HG03571 (cell line): ENCODE measurements around the gene SLC45A1.

Source experiments
- ATAC-seq: cut with Tn5 transposase; IDR thresholded peaks from one replicate; pipeline ENCODE4 v1.9.1; 2021; ENCODE audit not compliant: unreplicated experiment

The SLC45A1 gene

DNA sequence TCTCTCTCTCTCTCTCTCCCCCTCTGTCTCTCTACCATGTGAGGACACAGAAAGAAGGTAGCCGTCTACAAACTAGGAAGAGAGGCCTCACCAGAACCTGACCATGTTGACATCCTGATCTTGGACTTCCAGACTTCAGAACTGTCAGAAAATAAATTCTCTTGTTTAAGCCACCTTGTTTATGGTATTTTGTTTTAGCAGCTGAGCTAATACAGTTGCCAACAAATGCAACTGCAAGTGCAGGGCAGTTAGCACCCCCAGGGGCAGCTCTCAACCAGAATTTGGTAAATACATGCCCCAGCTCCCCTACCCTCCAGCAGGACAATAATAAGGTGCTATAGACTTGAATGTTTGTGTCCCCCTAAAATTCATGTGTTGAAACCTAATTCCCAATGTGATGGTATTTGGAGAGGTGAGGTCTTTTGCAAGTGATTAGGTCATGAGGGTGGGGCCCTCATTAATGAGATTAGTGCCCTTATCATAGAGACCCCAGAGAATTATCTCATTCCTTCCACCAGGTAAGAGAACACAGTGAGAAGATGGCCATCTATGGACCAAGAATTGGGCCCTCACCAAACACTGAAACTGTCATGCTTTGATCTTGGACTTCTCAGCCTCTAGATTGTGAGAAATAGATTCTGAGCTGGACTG is 6.7 kb upstream of the SLC45A1 start:
- no peak for ATAC-seq

DNA sequence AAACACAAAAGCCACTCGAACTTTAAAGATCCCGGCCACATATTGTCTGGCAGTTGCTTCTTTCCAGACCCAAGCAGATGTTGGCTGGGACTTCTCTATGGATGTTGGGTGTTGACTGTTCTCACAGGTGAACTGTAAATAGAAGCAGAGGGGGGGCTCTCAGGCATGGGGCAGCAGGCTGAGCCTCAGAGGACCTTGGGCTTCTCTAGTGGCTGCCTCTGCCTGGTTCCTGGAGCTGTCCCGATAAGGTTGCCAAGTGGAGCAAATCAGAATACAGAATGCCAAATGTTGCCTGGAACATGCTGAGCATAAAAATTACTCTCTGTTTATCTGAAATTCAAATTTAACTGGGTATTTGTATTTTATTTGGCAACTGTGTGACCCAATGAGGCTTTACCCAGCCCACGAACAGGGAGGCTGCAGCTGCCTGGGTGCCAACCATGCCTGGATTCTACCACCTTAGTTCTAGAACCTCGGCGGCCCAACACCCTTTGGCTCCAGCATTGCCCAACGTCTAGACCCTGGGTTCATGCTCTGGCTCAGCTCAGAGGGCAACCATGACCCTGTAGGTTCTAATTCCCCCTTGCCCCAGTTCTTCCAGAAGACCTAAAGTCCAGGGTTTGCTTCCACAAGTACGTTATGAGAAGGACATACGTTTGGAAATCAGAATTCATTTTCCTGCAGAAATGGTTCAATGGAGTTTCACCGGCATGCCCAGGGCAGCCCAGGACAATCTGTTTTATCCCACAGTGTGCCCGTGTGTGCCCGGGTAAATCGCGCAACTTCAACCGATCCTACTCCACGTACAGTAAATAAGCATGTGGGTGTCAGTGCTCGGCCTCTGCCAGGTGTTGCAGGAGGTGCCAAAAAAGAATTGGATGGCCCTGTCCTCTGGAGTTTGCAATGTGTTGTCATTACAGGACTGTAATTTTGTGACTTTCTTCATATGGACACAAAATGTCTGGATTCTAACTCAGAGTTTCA is 5.4 kb upstream of the SLC45A1 start:
- no peak for ATAC-seq

DNA sequence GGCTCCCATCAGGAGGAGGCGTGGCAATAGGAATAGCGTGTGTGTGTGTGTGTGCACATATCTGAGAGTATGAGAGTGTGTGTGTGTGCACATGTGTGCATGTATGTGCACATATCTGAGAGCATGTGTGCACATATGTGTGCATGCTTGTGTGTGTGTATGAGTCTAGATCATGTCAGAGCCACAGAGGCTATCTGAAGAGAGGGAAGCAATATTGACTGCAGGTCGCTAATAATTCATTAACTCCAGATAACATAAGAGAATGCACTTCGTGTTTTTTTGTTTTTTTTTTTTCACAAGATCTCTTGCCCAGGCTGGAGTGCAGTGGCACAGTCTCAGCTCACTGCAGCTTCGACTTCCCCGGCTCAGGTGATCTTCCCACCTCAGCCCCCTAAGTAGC is 4.7 kb upstream of the SLC45A1 start:
- ATAC-seq, result no peak

DNA sequence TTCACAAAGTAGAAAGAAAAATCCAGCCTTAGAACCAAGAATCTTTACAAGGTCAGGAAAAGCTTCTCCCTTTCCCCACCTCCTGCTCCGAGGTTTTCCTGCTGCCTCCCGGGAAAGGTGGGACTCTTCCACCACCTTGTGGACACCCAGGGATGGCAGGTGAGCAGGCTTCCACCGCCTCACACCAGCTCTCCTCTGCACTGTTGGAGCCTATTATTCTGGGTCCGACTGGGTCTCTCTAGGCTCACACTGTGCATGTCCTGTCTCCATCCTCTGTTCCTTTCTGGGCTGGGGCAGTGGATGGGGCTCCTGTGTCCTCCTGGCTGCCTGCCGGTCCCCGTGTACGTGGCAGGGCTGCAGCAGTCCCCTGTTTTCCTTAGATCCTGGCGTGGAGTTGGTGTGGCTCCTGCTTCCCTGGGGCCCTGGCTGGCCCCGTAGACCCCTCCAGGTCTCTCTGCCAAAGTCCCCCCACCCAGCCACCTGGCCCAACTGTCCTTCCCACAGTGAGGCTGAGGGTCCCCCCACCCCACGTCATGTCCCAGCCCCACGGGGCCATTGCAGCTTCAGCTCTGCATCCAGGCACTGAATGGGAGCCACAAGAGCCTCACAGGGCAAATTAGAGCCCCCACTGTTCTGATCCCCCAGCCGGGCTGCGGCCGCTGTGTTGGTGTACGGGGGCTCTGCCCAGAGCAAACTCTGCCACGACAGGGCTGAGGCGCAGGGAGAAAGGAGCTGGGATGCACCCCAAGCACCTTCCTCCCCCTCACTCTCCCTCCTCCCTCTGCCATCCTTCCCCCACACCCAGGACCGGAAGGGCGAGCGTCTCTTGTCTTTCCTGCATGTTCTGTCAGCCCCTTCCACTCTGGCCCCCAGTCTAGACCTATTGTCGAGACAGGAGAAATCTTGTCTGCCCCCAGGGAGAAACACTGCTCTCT is 3.3 kb upstream of the SLC45A1 start:
- no peak for ATAC-seq

DNA sequence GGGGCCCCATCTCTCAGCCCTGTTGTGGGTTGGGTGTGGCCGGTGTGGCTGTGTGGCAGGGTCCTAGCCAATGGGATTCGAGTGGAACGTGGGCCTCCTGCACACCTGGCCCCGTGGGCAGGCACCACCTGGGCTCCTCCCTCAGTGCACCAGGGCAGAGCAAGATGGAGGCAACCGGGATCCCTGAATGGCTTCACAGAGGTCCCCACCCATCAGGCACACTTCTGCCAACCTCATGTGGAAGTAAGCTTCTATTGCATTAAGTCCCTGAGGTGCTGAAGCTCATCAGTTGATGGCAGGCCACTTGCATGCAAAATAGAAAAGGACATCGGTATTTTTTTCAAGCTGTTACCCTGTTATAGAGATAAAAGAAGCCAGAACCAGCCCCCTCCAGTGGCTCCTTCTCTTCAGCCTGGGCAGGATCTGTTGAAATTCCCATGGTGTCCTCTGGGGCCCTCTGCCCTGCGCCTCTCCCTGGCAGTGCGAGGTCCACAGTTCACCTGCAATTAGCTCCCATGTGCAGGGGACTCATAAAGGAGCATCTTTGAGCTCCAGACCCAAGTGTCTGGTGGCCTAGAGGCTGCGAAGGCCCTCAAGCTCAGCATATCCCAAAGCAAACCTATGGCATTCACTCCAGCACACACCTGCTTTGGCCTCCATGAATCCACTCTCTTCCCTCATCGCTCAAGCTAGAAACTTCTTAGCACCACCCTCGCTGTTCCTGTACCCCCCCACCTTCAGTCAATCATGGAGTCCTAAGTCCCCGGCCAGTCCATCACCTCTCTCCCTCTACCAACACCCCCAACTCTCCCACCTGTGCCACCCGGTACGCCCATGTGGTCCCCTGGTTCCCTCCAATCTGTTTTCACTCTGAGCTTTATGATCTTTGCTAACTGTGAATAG is 2.1 kb upstream of the SLC45A1 start:
- no peak for ATAC-seq

DNA sequence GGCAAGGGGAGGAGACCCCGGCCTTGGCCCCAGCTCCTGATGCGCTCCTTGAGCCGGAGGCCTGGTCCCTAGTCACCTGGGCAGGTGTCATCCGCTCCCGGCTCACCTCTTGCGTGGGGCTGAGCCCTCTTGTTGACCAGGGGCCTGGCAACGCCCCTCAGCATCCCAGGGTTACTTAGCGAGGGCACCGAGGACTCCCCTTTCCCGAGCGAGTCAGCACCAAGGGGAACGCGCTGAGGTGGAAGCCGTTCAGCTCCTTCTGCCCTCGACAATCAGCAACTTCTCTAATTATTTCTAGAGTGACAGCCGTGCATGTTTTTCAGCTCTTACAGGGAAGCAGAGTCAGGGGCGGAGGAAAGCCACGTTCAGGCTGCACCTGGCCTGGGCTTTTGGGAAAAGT is 522 bp downstream of the SLC45A1 start:
- ATAC-seq, result no peak

DNA sequence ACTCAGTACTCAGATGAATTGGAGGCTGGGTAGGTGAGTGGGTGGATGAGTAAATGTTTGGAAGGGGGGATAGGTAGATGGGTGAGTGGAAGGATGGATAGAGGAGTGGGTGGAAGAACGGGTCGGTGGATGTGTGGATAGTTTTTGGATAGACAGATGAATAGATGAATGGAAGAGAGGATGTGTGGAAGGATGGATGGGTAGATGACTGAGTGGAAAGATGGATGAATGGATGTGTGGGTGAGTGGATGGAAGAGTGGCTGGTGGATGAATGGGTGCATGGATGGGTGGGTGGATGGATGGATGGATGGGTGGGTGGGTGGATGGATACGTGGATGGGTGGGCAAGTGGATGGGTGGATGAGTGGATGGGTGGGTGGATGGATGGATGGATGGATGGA is 3.7 kb downstream of the SLC45A1 start:
- ATAC-seq, result no peak

DNA sequence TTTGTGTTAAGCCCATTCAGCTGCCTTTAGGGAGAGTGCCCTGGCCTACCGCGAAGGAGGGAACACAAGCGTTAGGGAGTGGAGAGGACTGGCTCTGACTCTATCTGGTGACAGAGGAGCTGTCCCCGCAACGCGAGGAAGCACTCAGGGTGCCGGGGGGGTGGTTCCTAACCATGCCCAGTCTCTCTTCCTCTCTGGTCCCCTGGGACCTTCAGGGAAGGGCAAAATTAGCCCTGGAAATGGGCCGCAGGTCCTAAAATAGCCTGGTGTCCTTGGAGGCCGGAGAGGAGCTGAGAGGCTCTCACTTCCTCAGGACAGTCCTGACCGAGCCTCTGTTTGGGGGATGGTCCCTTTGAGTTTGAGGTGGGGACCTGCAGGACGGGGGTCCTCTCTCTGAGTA is 5.8 kb downstream of the SLC45A1 start:
- ATAC-seq, result no peak

DNA sequence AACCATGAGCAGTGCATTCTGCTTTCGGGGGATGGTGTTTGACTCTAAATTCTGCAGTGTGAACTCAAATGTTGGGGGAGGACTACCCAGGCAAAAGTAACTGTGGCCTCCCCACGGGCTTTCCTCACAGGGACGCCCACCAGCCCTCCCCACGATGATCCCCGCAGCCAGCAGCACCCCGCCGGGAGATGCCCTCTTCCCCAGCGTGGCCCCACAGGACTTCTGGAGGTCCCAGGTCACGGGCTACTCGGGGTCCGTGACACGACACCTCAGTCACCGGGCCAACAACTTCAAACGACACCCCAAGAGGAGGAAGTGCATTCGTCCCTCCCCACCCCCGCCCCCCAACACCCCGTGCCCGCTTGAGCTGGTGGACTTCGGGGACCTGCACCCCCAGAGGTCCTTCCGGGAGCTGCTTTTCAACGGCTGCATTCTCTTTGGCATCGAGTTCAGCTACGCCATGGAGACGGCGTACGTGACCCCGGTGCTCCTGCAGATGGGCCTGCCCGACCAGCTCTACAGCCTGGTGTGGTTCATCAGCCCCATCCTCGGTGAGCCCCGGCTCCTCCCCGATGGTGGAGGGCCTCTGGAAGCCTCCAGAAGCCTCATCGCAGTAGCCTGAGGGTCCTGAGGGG is 6.4 kb downstream of the SLC45A1 start:
- no peak for ATAC-seq

DNA sequence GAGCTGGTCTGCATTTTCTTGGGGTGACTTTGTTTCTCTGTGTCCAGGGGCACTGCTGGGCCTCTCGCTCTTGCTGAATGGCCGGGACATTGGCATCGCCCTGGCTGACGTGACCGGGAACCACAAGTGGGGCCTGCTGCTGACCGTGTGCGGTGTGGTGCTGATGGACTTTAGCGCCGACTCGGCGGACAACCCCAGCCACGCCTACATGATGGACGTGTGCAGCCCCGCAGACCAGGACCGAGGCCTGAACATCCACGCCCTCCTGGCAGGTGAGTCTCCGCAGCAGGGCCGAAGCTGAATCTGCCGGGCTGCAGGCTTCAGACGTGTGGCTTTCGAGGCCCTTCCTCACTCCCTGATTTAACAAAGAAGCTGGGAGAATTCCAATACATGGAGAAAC is 7.9 kb downstream of the SLC45A1 start:
- ATAC-seq, result no peak

DNA sequence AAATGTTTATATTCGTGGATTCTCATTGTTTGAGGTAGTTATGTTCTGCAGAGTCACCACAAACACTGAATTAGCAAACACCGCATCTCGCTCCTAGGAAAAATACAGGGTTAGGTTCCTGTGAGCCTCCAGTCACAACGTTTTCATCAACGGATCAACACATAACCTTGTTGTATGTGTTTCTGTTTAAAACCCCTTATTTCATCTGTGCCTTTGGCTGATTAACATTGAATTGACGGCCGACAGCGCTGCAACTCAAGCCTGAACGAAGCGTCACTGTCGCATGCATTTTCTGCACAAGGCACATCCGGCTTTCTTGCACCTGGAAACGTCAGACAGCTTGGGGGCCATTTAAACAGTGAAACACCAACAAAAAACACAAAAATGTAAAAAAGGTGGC is 8.4 kb downstream of the SLC45A1 start:
- ATAC-seq, result no peak

DNA sequence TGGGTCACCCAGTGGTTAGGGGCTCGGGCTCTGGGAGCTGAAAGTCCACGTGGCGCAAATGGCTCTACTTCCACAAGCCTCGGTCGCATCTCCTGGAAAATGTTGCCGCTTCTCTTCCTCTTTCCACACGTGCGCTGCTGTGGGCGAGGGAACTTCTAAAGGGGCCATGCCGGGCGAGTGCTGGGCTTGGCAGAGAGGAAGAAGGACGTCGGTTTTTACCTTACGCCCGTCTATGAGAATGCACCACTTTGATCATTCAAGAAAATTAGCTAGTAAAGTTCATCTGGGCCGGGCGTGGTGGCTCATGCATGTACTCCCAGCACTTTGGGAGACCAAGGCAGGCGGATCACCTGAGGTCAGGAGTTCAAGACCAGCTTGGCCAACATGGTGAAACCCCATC is 10.4 kb downstream of the SLC45A1 start:
- ATAC-seq, result no peak

DNA sequence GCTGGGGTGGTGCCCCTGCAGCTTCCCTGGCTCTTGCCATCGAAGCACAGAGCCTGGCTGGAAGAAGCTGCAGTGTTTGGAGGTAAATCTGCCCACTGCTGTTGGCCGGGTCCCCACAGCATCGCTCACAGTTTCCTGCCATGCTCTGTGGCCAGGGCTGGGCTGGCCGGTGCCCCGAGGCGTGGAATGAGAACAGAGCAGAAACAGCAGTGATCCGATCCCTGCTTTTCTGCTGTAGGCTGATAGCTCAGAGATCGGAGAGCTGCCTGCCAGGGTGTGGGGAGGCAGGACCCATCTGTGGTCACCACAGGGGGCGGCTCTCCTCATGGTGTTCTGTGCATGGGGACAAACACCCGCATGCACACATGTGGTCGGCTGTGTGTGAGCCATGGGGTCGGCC is 11.5 kb downstream of the SLC45A1 start:
- no peak for ATAC-seq

DNA sequence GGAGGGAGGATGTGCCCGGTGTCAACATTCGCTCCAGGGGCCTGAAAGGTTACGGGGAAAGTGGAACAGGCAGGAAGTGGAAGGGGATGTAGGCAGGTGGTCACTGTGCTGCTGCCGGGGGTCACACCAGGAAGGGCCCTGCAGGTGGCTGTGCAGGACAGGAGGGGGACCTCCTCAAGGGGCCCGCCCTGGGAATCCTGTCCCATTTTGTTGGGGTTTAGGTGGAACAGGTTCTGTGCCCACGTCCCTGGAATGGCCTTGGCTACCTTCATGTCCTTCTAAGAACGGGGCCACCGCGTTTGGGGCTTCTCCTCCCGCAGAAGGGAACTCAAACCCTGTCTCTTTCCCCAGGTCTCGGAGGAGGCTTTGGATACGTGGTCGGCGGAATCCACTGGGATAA is 11.9 kb downstream of the SLC45A1 start:
- no peak for ATAC-seq

DNA sequence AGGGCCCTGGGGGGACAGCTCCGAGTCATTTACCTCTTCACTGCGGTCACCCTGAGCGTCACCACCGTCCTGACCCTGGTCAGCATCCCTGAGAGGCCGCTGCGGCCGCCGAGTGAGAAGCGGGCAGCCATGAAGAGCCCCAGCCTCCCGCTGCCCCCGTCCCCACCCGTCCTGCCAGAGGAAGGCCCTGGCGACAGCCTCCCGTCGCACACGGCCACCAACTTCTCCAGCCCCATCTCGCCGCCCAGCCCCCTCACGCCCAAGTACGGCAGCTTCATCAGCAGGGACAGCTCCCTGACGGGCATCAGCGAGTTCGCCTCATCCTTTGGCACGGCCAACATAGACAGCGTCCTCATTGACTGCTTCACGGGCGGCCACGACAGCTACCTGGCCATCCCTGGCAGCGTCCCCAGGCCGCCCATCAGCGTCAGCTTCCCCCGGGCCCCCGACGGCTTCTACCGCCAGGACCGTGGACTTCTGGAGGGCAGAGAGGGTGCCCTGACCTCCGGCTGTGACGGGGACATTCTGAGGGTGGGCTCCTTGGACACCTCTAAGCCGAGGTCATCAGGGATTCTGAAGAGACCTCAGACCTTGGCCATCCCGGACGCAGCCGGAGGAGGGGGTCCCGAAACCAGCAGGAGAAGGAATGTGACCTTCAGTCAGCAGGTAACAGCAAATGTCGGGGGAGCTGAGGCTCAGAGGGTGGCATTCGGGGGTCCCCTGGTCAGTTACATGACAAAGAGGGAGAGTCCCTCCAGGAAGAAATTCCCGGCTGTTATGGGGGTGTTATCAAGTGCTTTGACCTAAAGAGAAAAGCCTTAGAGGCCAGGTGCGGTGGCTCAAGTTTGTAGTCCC is 12.6 kb downstream of the SLC45A1 start:
- no peak for ATAC-seq

DNA sequence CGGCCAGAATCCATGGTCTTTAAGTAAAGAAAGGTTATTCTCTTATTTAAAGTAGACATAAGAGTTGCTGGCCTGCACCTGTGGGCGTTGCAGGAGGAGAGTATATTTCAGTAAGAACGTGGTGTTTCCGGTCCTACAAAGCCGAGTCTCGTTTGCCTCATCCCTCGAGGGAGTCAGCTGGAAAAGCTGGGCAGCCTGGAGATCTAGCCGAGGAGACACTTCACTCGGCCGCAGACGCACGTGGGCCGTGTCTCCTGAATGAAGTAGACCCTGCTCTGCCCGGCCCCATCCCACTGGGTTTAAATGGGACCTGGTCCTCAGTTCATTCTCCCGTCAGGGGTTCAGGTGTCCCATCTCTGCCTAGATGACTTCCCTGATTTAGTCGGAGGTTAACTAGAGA is 14.9 kb downstream of the SLC45A1 start:
- no peak for ATAC-seq

DNA sequence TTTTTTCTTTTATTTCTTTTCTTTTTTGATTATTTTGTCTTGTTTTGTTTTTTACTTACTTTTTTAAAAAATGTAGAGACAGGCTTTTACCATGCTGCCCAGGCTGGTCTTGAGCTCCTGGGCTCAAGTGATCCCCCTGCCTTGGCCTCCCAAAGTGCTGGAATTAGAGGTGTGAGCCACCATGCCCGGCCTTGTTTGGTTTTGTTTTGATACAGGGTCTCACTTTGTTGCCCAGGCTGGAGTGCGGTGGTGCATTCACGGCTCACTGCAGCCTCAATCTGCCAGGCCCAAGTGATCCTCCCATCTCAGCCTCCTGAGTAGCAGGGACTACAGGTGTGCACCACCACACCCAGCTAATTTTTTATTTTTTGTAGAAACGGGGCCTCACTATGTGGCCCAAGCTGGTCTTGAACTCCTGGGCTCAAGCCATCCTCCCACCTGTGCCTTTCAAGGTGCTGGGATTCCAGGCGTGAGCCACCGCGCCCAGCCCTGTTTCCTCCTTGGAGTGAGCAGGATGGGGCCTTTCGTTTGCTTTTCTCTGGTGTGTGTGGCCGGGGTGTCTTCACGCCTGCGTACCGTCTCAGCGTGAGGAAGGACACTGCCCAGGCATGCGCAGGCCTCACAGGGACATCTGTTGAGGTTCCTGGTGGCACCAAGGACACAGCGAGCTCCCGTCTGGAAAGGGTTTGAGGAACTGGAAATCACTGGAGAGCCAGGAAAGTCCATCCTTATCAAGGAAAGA is 15.5 kb downstream of the SLC45A1 start:
- ATAC-seq, result no peak
